Measurements from ENCODE around the gene HDLBP.

- no peak for TF ChIP-seq CTCF (IDR thresholded peaks at IDR 0.05)
- TF ChIP-seq POLR2A (IDR thresholded peaks at IDR 0.05), result no peak
These were observed 29.6 kb upstream of the HDLBP start for GRCh38 chr2:241344925-241345651.

All from tibial nerve (tissue), 3 donors.